GM12801 (cell line): ENCODE results near the gene SYNGR3.

Experiments used
- TF ChIP-seq, protein P1 (sequence below): IDR thresholded peaks from one replicate; pipeline ENCODE4 v1.5.1; 2011; ENCODE audit warnings: control low read depth; ENCODE audit not compliant: insufficient read length; ENCODE audit errors: extremely low read depth

The SYNGR3 gene

DNA sequence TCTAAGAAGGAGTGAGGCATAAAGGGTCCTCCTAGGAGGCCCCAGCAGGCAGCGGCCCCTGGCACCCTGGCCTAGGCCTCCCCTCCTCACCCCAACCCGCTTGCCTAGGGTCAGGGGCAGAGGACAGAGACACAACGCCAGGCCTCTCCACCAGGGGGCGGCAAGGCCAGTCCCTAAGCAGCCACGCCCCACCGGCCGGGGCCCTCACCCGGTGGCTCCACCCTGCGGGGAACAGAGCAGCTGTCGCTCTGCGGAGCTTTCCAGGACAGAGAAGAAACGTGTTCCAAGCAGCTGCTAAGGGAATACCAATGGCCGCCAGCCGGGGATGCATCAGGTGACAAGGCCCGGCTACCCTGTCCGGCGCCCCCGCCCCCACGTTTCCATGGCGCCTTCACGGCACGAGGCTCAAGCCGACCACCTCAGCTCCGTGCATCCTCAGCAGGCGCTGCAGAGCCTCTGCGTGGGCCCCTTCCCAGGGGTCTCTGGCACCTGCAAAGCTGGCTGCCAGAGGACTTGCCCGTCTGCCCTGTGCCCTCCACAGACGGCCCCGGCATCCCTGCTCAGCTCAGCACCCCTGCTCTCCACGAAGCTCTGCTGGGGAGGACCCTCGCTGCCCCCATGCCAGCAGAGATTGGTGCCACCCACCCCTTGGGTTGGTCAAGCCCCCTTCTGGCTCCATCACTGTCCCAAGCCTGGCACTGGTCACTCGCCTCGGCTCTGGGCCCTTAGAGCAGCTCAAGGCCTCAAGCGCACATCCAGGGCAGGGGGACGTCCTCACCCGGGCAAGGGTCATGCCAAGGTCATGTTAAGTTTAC is 14.3 kb downstream of the SYNGR3 start:
- TF ChIP-seq, protein P1, sequence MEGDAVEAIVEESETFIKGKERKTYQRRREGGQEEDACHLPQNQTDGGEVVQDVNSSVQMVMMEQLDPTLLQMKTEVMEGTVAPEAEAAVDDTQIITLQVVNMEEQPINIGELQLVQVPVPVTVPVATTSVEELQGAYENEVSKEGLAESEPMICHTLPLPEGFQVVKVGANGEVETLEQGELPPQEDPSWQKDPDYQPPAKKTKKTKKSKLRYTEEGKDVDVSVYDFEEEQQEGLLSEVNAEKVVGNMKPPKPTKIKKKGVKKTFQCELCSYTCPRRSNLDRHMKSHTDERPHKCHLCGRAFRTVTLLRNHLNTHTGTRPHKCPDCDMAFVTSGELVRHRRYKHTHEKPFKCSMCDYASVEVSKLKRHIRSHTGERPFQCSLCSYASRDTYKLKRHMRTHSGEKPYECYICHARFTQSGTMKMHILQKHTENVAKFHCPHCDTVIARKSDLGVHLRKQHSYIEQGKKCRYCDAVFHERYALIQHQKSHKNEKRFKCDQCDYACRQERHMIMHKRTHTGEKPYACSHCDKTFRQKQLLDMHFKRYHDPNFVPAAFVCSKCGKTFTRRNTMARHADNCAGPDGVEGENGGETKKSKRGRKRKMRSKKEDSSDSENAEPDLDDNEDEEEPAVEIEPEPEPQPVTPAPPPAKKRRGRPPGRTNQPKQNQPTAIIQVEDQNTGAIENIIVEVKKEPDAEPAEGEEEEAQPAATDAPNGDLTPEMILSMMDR, result no peak

DNA sequence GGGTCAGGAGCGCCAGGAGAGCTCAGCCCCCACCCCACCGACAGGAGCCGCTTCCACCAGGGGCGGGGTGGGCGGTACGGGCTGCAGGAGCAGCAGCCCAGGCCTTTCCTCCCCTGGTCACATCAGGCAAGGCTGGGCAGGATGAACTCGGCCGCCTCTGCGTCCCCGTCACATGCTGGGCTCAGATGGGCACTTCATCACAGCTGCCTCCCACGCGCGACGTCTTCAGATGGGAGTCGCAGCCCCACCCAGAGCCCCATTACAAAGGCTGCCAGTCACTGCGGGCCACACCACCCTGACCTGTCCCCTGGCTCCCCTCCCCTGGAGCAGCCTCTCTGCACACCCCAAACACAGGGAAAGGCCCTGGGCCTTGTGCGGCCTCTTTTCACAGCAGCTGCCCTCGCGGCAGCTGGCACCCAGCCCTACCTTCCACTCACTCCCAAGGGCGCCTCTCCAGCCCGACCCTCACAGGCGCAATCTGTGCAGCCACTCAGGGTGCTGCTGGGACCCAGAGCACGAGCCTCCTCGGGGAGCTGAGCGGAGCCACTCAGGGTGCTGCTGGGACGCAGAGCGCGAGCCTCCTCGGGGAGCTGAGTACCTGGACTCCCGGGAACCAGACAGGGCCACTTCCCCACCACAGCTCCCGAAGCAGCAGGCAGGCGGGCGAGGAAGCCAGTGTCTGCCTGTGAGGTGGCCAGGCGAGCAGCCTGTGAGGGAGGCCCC is 15.2 kb downstream of the SYNGR3 start:
- TF ChIP-seq, protein P1, result no peak

GRCh38 chr16:2005646-2006045 is 15.9 kb downstream of the SYNGR3 start:
- TF ChIP-seq, protein P1, result no peak

DNA sequence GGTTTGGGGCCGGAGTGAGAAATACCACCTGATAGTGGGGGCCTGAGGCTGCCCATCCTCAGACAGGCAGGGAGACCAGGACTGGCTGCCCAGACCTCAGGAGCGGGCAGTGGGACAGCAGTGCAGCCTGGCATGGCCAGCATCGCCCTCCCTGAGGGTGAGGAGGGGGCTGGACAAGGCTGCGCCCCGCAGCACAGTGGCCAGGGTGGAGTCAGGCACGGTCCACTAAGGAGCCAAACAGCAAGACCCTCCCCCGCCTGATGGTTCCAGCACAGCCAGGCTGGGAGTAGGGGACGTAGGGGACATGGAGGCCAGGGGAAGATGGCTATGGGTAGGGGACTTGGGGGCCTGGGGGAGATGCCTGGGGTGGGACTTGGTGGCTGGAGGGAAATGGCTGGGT is 16.5 kb downstream of the SYNGR3 start:
- TF ChIP-seq, protein P1, result no peak

- TF ChIP-seq, protein P1, result no peak
Observed at GRCh38 chr16:2007081-2007836, 17.5 kb downstream of the SYNGR3 start.

DNA sequence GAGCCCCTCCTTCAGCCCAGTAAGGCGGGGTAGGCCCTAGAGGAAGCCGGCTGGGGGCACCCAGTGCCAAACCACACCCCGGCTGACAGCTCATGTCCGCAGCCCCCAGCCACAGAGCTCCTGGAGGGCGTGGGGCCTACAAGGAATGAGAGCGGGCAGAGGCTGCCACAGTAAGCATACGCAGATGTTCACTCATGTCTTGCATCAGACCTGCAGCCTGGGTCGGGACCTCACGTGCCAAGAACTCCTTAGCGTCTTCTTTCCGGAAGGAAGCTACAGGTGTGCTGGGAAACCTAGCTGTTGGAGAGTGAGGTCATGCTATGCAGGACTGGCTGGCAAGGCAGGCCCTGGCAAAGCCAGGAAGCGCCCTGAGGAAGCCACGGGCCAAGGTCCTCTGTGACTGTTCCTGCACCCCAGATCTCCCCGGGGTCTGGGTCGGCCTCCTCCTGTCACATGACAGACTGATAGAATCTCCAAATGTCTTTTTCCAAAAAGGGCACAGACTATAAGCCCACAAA is 18.3 kb downstream of the SYNGR3 start:
- TF ChIP-seq, protein P1, result no peak
